ENCODE data around the gene MTUS2.
"Not testable (repeated sequence)": the region's sequence is repeated elsewhere in the genome, so short reads cannot be mapped to it uniquely, and the experiment has no call there.

Gene MTUS2

DNA sequence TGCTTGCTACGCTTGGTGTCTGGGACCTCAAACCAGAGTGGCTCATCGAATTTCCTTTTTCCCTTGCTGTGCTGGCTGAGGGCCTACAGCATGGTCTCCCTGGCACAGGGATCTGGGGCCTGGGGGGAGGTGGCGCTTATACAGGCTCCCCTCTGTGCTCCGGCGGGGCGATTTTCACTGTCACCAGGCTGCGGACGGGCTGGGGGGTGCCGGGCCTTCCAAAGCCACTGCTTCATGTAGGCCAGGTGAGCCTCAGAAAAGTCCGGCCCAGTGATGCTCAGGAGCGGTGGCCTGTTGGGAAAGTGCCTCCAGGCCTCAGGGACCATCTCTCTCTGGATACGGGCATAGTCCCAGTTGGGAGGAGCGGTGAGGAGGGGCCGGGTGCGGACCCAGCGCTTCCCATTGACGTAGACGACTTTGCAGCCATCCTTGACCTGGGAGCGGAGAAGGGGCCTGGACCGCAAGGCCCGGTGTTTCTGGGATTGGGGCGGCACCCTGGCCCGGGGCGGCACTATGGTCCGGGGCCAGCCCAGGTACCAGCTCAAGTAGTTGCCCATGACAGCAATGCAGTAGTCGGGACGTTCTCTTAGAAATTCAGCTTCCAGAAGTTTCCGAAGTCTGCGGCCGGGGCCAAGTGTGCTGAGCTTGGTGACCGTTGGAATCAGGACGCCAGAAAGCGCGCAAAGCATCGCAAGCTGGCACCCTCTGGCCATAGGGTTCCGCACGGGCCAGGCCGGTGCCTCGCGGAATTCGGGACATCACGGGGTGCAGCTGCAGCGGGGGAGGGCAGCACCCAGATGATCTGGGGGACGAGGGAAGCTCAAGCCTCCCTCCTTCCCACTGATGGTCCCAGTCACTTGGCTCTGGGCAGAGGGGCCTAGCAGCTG, 519.5 kb downstream of the MTUS2 start:
- no peak for DNase-seq

GRCh38 chr13:29345860-29346582, 525.9 kb downstream of the MTUS2 start:
- DNase-seq: not testable (repeated sequence)

DNA sequence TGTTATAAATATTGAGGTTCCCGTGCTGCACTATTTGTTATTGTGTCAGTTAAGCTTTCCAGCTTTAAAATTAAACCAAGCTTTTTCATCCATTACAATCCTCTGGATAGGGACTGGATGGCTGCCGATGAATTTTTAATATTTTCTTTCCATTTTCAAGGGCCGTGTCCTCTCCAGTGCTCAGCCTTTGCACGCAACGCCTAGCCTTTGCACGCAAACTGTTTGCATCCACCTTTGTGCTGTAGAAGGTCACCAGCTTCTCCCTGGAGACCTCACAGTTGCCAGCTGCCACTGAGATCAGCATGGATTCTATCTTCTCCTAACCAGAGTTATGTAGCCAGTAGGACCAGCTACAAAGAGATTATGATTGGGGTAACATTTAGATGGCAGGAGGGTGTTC, 534.9 kb downstream of the MTUS2 start:
- no peak for DNase-seq

GRCh38 chr13:29359181-29359580, 539.0 kb downstream of the MTUS2 start:
- no peak for DNase-seq

DNA sequence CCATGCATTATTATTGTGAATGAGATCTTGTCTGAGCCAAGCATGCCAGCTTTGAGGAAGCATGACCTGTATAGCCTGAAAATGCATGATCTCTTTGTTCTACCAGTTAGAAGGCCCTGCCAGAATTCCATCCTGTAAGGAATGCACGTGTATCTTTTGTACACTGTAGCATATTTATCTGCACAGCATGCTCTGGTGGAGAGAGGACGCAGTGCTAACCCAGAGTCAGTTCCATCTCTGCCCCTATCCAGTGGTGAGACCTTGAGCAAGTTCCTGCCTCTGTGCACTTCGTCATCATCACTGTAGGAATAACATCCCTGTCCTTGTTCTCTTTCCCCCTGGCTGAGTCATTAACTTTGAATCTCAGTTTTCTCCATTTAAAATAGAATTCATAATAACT, 541.6 kb downstream of the MTUS2 start:
- no peak for DNase-seq

DNA sequence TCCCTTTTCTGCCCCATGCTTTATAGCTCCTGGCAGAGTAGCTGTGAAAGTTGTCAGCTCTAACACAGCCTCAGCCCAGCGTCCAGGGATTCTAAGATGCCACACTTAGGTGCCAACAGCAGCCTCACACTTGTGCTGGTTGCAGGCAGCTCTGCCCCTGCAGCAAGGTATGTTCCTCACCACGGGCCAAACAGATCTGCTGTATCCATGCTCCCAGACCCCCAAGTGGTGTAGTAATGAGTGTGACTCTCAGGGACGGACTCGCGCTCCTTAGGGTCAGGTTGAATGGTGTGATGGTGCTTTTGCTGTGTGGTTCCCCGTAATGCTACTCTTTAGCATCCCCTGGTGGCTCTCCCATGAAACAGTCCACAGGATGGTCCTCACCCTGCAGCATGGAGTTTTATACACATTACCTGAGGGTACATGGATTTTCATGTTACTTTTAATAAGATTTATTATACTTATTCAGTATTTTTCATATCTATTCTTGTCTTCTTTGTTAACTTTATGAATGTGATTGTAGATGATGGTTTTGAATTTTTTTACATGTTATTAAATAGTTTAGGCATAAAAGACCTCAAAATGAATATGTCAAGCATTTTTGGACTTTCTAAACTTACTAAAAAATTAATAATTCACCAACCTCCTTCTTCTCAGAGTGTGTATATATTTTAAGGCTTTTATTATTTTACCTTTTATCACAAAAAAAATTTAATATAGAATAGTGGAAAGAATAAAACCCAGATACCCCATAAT, 542.9 kb downstream of the MTUS2 start:
- DNase-seq: no peak

- DNase-seq: no peak
Observed at GRCh38 chr13:29369060-29369743, 549.1 kb downstream of the MTUS2 start.

GRCh38 chr13:29379281-29379680, 559.1 kb downstream of the MTUS2 start:
- no peak for DNase-seq

GRCh38 chr13:29379865-29380264, 559.7 kb downstream of the MTUS2 start:
- DNase-seq: no peak

- DNase-seq: no peak
Observed at GRCh38 chr13:29382021-29382420, 561.9 kb downstream of the MTUS2 start.

GRCh38 chr13:29383476-29383875, 563.3 kb downstream of the MTUS2 start:
- DNase-seq: no peak

GRCh38 chr13:29384466-29384865, 564.3 kb downstream of the MTUS2 start:
- no peak for DNase-seq

DNA sequence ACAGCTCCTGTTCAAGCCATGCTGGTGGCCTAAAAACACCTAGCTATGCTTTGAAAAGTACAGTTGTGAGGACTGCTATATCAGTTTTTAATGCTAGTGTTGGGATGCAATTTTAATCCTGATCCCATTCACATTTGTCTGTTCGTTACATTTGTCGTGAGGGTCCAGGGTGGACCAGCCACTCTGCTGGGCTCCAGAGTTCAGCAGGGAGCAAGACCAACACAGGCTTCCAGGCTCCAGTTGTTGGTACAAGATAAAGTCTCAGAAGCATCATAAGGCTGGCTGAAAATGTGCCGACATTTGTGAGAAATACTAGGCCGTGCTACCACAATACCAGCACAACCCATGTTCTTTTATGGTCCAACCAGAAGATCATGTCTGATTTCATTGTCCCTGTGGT, 564.7 kb downstream of the MTUS2 start:
- DNase-seq: no peak

GRCh38 chr13:29386246-29386645, 566.1 kb downstream of the MTUS2 start:
- no peak for DNase-seq

GRCh38 chr13:29390598-29390997, 570.5 kb downstream of the MTUS2 start:
- DNase-seq: not testable (repeated sequence)

GRCh38 chr13:29396446-29396845, 576.3 kb downstream of the MTUS2 start:
- DNase-seq: no peak

DNA sequence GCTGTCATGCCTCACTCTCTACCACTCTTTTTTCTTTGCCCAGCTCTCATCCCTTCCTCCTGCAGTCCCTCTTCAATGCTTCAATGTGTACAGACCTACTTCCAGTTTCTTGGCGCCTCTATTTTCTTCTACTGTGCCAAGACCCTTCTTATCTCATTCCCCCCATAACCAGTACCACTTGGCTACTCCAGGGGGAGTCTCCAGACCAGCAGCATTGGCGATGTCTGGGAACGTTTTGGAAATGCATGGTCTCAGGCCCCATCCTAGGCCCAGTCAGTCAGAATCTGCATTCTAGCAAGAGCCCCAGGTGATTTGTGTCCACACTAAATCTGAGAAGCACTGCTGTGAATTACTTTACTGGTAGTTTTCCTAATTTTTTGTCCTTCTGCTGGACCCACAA, 577.1 kb downstream of the MTUS2 start:
- DNase-seq: no peak

GRCh38 chr13:29402166-29402636, 582.1 kb downstream of the MTUS2 start:
- no peak for DNase-seq

- no peak for DNase-seq
Observed at GRCh38 chr13:29405401-29405800, 585.3 kb downstream of the MTUS2 start.

DNA sequence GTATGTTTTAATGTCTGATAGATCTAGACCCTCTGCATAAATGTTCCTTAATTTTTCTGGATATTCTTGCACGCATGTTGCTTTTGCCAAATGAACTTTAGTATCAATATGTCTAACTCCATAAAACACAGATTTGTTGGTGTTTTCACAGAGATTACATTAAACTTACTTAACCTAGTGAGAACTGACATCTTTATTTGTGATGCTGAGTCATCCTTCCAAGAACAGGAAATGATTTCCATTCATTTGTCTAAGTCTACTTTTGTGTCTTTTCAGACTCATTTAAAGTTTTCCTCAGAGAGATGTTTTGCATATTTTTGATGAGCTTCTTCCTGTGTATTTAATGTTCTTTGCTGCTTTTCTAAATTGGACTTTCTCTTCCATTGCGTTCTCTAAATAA, 591.3 kb downstream of the MTUS2 start:
- no peak for DNase-seq

DNA sequence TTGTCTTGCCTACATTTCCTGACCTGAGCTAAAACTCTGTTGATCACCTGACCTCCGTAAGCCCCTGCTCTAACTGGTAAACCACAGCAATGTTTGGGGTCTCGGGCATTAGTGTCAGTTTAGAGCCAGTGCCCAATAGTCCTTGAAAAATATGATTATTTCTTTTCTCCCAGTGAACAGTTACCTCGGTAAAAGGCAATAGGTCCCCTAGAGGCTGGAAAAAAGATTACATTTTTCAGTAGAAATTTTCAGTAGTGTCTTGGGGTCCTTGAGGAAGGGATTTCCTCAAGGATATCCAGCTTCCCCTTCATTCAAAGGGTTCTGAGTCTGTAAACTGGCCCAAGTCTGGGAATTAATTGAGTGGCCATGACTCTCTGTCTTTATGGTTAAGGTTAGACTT, 597.9 kb downstream of the MTUS2 start:
- no peak for DNase-seq

DNA sequence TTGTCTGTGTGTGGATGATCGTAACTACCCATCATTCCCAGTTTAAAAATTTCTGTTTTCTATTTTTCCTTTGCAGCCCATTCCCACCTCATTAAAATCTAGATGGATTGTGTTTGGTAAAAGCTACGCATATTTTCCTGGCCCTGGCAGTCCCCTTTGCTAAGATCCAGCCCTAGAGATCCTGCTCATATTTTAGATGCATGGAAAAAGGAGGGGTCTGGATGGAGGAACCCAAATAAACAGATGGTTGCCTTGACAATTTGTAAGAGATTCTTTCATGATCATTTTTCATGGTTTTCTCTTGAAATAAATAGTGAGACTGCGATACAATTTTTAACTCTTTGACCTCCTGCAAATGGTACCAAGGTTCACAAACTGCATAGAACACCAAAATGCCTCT, 601.0 kb downstream of the MTUS2 start:
- no peak for DNase-seq

- DNase-seq: no peak
Observed at GRCh38 chr13:29422015-29422414, 601.9 kb downstream of the MTUS2 start.

All from NCI-H2081 treated with DMSO at 0.1 percent for 48 hours (cell line).